Fibroblast of skin of back (primary cell): ENCODE results near the gene LMNTD2.
A peak's percentile ranks its signal among the peaks of the same experiment; 100 is the strongest.

ENCODE experiments used
- DNase-seq: peaks from one replicate; pipeline ENCODE4 v3.0.0-alpha.2; 2013

LMNTD2 gene

DNA sequence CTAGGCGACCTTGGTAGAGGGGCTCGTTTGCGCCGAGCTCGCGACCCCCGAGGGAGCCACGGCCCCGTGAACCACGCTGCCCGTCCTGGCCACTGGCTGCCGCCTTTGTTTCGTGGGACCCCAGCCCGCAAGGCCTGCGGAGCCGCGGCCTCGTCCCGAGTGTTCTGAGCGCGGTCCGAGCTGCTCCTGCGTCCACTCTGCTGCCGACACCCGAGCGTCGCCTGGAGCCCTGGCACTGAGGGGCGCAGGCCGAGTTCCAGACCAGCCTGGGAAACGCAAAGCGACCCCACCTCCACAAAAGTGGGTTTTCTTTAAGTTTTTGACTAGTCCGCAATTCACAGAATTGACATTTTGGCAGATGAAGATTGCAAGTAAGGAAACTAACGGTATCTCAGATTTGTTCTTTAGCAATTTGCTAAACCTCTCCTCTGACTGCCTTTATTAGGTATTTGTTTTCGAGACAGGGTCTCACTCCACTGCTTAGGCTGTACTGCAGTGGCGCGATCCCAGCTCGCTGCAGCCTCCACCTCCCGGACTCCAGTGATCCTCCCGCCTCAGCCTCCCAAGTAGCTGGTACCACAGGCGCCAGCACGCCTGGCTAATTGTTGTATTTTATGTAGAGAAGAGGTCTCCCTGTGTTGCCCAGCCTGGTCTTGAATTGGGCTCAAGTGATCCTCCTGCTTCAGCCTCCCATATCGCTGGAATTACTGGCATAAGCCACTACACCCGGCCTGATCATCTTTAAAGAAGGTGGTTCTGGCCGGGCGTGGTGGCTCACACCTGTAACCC lies 52.6 kb downstream of the LMNTD2 start:
- DNase-seq, result no peak

DNA sequence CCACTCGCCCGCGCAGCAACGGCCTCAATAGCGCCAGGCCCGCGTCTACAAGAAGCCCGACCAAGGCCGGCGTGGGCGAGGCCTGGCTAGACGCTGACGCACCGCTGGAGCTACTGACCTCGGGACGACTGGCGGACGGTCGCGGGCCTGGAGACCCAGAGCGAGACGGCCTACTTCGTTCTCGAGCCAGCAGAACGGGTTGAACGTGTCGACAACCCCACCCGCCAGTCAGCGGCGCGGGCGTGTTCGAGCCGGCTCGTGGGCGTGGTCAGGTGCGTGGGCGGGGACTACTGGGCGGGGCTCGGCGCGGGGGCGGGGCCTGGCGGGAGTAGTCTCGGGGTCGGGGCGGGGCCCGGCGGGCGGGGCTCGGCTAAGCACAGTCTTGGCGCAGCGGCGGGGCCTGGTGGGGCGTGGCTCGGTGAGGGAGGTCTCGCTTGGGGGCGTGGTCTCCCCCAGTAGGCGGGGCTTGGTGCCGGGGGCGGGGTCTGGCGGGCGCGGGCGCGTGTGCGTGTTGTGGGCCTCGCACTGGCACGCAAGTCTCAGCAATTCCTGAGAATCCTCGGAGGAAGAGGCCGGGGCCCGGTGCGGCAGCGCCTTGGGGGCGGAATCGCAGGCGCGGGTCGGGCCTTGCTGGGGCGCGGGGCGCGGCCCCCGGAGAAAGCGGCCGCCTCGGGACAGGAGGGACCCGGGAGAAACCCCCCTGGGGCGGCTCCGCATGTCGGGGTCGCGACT lies 53.4 kb downstream of the LMNTD2 start, which contains the start of gene RNH1:
RNH1 (minus strand) TSS at position 248 of the 732 bp plus-strand sequence. CDS start 5,080 bp downstream, outside the sequence.
- peak; percentile 92 for DNase-seq

DNA sequence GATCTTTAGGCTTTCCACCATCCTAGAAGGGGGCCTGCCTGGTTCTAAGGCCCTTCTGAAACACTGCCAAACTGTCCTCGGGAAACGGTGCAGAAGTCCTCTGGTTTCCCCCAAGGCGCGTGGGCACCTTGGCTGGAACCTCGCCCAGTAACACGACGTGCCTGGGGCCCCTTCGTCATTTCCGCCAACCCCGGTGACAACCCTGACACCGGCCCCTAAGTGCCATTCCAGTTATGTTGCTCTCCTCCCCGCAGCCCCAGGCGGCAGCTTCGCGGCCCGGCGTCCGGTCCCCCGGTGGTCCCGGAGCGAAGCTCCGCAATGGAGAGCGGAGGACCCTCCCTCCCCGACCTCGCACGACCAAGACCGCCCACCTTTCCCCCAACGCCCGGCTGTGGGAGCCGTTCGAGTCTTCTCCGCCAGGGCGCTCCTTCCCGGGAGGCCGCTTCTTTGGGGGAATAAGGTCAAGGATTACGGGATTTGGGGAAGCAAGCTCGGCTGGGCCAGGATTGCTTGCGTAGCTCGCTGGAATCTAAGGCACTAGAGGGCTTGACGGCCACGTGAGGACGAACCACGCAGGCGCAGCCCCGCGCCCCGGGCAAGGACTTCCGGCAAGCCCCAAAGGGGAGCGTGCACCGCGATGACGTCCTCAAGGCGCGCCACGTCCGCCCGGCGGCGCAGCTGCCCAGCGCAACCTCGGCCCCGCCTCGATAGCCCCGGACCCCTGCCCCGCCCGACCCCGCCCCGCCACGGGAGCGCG lies 54.1 kb downstream of the LMNTD2 start:
- DNase-seq, result peak; percentile 96

DNA sequence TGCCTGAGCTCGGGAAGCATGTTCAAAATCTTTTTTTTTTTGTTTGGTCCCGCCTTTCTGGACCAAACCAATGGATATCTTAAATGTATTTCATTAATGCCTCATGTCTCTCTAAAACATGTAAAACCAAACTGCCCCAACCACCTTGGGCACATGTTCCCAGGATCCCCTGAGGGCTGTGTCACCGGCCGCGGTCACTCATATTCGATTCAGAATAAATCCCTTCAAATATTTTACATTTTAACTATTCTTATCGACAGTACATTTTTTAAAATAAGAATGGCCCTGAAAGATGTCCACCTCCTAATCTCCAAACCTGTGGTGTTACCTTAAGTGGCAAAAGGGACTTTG lies 55.6 kb downstream of the LMNTD2 start:
- no peak for DNase-seq
